ENCODE data around the gene TMEM51.

The TMEM51 gene

GRCh38 chr1:15222653-15223303 lies 69.2 kb downstream of the TMEM51 start:
- no peak for DNase-seq

GRCh38 chr1:15224259-15224869 lies 70.8 kb downstream of the TMEM51 start:
- no peak for DNase-seq

DNA sequence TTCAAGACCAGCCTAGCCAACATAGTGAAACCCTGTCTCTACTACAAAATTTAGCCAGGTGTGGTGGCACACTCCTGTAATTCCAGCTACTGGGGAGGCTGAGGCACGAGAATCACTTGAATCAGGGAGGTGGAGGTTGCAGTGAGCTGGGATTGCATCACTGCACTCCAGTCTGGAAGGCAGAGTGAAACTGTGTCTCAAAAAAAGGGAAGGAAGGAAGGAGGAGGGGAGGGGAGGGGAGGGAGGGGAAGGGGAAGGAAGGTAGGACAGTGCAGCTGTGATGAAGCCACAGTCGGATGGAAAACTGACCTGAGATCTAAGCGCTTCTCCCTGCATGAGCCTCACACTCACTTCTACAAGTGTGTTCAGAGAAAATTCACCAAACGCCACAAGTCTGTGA lies 71.4 kb downstream of the TMEM51 start:
- DNase-seq, result no peak

DNA sequence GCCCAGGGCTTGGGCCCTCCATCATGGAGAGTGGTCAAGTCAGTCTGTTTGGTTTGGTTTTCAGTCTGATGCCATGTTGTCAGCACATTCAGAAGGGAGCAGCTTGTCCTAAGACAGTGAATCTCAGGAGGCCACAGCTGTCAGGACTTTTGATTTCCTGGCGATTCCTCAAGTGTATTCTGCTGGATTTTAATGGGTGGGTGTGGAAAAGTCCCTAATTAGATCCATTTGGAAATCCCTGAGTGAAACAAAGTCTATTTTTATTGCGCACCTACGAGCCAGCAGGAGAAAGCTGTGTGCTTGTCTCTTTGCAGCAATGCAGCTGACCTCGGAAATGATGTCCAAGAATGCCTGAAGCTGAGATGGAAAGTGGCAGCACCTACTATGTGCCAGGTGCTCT lies 71.9 kb downstream of the TMEM51 start:
- no peak for DNase-seq

DNA sequence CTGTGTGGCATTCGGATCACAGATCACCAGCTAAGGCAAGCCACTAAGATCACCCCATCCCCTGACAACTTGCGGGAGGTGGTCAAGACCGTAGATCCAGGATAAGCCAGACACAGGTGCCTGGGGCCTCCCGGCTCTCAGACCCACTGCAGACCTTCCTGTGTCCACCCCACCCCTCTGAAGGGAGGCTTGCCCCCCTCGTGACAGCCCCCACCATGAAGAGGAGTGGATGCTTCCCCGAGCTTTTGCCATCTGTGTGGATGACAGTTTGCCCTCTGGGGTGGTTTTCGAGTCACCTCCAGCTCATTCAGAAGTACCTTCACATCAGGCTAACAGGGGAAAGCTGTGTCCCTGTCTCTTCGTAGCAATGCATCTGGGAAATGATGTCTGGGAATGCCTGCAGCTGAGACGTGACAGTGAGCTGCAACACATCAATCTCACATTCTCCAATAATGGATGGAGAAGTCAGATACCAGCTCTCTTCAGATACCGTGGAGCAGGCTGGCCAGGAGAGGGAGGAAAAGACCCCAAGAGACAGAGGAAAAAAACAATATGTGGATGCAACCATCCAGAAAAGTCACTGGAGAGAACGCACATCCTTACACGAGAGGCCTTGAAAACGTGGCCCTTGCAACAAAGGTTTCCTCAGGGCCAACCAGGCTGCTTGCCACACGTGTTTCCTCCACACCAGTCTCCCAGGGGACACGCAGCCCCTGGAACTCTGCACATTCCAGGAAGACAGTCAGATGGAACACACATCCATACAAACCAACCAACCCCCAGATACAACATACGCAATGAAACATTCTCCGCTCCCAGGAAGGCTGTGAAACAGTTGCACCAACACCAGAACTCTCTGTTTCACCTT lies 73.1 kb downstream of the TMEM51 start:
- no peak for DNase-seq

DNA sequence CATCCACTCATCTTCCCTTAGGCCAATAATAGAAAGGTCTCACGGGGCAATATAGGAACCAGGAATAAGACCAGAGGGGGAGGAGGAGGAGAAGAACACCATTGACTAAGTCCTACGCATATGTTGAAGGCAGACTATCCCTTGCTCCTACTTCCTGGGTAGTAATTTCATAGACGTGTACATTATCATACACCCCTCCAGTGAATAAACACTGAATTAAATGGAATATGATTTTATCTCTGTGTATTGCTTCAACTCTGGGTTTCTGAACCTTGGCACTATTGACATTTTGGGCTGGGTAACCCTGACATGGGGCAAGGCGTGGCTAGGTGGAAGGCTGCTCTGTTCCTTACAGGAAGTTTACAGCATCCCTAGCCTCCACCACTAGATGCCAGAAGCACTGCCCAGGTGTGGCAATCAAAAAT lies 76.2 kb downstream of the TMEM51 start:
- no peak for DNase-seq

GRCh38 chr1:15231714-15232201 lies 78.2 kb downstream of the TMEM51 start:
- no peak for DNase-seq

DNA sequence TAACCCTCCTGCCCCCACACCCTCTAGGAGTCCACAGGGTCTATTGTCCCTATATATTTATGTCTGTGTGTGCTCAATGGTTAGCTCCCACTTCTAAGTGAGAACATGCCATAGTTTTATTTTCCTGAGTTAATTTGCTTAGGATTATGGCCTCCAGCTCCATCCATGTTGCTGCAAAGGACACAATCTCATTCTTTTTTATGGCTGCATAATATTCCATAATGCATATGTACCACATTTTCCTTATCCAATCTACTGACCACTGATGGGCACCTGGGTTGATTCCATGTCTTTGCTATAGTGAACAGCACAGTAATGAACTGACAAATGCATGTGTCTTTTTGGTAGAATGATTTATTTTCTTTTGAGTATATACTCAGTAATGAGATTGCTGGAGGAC lies 80.1 kb downstream of the TMEM51 start:
- DNase-seq, result no peak

- DNase-seq, result no peak
Measured at GRCh38 chr1:15236321-15236721, 82.8 kb downstream of the TMEM51 start.

GRCh38 chr1:15236746-15237145 lies 83.2 kb downstream of the TMEM51 start:
- no peak for DNase-seq

DNA sequence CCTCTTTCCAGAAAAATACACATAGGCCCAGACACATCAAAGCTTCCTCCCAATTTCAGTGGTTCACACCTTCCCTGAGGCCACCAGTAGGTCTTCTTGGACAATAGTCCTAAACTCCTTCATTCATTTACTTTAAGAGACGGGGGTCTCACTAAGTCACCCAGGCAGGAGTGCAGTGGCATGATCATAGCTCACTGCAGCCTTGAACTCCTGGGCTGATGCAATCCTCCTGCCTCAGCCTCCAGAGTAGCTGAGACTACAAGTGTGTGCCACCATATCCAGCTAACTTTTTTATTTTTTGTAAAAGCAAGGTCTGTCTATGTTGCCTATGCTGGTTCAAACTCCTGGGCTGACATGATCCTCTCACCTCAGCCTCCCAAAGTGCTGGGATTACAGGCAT lies 85.2 kb downstream of the TMEM51 start:
- no peak for DNase-seq

DNA sequence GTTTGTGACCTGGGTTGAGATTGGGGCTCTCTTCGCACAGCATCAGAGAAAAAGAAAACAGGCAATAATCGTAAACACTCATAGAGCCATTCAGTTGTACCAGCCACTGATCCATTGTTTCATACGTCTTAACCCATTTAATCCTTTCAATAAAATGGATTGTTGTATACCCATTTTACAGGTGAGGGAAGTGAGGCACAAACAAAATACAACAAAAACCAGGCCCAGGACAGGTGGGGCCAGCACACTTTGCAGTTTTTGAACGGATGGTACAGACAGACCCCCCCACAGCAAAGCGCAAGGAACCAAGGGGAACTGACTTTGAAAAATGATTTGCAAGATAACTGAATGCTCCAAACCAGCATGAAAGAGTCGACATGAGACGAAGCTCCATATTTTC lies 89.2 kb downstream of the TMEM51 start:
- DNase-seq, result no peak

- no peak for DNase-seq
Measured at GRCh38 chr1:15243275-15244043, 89.9 kb downstream of the TMEM51 start.

- DNase-seq, result no peak
Measured at GRCh38 chr1:15244813-15245212, 91.3 kb downstream of the TMEM51 start.

DNA sequence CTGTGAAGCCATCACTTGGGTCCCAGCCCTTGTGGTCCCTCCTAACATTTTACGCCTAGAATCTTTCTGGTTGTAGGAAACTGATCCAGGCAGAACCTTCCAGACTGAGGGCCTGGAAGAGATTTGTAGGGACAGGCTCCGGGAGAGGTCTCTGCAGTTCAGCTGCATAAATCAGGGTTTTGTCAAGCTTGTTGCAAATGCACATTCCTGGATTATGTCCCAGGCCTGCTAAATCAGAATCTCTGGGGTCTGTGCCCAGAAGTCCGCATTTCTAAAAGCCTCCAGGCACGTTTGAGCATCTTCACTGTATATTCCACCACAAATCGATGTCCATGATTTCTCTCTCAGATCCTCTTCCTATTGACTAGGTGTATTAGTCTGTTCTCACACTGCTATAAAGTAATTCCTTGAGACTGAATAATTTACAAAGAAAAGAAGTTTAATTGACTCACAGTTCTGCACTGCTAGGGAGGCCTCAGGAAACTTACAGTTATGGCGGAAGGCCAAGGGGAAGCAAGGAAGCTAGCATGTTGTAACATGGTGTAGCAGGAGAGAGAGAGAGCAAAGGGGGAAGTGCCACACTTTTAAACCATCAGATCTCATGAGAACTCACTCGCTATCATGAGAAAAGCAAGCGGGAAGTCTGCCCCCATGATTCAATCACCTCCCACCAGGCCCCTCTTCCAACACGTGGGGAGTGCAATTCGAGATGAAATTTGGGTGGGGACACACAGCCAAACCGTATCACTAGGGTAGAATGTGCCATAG lies 92.2 kb downstream of the TMEM51 start:
- no peak for DNase-seq

DNA sequence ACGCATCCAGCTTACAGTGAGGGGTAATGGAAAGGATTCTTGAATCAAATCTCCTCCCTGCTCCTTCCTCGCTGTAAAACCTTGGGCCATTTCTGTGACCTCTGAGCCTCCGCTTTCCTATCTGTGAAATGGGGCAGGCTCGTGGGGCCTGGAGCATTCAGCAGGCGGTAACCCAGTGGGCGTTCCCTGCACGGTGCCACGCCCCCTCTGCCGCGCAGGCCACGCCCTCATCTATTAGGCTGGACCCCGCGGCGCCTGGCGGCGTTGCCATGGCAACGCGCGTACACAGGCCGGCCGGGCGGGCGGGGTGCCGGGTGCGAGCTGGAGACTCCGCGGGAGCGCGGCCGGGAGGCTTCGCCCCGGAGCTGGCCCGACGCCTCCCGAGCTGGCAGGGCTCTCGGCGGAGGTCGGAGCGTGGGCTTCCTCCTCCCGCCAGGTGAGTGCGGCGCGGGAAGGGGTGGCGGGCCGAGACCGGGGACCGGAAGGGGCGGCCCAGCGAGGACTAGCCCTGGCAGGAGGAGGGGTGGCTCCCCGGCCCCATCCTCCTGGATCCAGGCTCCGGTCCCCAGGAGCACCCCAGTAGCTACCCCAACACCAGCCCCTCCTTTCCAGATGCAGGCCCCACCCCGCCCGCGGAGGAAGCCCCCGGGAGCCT lies 93.5 kb downstream of the TMEM51 start, which contains the start of gene FHAD1:
TSS of gene FHAD1 (plus strand) at position 264 of the 655 bp plus-strand sequence. CDS start 4,562 bp downstream, outside the sequence.
- DNase-seq, result no peak

DNA sequence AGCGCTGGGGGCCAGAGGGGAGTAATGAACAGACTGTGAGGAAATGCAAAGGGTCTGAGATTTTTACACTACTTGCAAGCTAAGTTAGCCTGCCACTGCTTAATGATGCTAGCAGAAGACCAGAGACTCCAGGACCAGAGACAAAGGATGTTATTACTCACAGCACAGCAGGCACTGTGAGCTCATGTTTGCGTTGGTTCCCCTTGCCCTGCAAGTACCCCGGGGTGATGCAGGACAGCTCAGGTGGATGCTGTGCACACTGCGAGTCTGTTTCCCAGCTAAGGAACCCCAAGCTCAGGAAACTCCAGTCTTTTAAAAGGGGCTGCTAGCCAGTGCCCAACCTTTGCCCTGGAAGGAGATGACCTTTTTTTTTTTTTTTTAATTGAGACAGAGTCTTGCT lies 94.7 kb downstream of the TMEM51 start:
- no peak for DNase-seq

DNA sequence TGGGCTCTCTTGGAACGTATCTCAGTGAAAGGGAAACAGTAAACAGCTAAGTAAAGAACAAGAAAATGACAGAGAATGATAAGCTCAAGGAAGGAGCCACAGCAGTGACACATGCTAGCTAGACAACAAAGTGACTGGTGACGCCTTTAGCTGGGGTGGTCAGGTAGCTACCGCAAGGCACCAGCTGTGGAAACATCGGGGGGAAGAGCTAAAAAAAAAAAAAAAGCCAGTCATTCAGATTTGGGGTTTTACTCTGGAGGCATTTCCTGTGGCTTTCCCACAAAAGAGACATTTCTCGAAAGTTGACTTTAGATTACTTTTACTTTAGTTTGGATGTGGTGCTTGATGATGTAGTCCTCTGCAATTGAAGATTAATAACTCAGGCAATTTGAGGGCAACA lies 95.5 kb downstream of the TMEM51 start:
- DNase-seq, result no peak

GRCh38 chr1:15251857-15252835 lies 98.6 kb downstream of the TMEM51 start:
- no peak for DNase-seq

- DNase-seq, result no peak
Measured at GRCh38 chr1:15254559-15254958, 101.0 kb downstream of the TMEM51 start.

All from cerebellar nuclear complex (tissue), 1 donor.